ENCODE data around the gene FAM151A. TPM values are rescaled to one million over a fixed set of nuclear protein-coding genes. Genes with fewer than 3 reads are reported as not detected.

The FAM151A gene
- total and polyA plus RNA-seq, 2 experiments from 2014 or later = 0.18 to 0.21 TPM

DNA sequence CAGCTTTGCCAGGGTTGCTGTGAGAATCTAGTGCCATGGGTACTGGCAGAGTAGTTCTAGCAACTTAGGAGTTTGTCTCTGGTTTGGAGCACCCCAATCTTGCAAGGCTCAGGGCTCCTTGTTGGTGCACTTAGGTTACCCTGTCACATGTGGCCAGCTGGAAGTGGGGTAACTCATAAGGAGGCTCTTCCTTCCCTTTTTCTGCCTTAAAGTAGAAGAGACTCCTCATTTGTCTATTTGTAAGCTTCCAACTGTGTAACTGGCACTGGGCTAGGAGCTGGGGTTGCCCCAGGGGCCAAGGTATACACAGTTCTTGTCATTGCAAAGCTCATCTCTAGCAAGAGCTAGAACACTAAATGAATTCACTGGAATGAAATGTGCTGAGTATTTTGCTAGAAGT lies 28.8 kb upstream of the FAM151A start:
- no peaks in the 10 kb centered on the region for H3K36me3 ChIP-seq
- DNase-seq (ENCODE audit: low read depth in 1 of 2, low spot score in 1 of 2) = no peak
- H3K9me3 ChIP-seq (ENCODE audit: low read depth) = no peaks in the 10 kb centered on the region
- no peak overlapping the region for H3K27ac ChIP-seq
- TF ChIP-seq, protein P1, sequence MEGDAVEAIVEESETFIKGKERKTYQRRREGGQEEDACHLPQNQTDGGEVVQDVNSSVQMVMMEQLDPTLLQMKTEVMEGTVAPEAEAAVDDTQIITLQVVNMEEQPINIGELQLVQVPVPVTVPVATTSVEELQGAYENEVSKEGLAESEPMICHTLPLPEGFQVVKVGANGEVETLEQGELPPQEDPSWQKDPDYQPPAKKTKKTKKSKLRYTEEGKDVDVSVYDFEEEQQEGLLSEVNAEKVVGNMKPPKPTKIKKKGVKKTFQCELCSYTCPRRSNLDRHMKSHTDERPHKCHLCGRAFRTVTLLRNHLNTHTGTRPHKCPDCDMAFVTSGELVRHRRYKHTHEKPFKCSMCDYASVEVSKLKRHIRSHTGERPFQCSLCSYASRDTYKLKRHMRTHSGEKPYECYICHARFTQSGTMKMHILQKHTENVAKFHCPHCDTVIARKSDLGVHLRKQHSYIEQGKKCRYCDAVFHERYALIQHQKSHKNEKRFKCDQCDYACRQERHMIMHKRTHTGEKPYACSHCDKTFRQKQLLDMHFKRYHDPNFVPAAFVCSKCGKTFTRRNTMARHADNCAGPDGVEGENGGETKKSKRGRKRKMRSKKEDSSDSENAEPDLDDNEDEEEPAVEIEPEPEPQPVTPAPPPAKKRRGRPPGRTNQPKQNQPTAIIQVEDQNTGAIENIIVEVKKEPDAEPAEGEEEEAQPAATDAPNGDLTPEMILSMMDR (IDR thresholded peaks at IDR 0.05; ENCODE audit: low read depth, low read length) = no peak
- no peaks in the 10 kb centered on the region for H3K27me3 ChIP-seq
- H3K4me3 ChIP-seq = no peak overlapping the region
- no peaks in the 10 kb centered on the region for H3K4me1 ChIP-seq (ENCODE audit: low read depth)

DNA sequence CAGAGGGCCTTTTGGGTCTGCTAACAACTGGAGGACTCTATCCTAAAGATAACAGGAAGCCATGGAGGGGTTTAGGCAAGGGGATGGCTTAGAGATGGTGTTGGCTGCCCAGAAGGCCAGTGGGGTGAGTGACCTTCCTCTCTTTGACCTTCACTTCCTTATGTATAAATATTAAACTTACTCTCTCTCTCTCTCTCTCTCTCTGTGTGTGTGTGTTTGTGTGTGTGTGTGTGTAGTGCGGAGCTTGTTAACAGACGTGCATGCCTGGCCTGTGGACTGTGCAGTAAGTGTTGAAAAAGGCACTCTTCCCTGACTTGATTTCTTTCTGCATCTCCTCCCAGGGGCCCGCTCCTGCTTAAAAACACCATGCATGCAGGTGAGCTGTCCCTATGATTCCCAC lies 28.3 kb upstream of the FAM151A start:
- no peaks in the 10 kb centered on the region for H3K36me3 ChIP-seq
- TF ChIP-seq, protein P1 (IDR thresholded peaks at IDR 0.05; ENCODE audit: low read depth, low read length) = no peak
- no peak overlapping the region for H3K4me3 ChIP-seq
- H3K27me3 ChIP-seq = no peaks in the 10 kb centered on the region
- no peaks in the 10 kb centered on the region for H3K4me1 ChIP-seq (ENCODE audit: low read depth)
- H3K27ac ChIP-seq = no peak overlapping the region
- H3K9me3 ChIP-seq (ENCODE audit: low read depth) = no peaks in the 10 kb centered on the region
- no peak for DNase-seq (ENCODE audit: low read depth in 1 of 2, low spot score in 1 of 2)

DNA sequence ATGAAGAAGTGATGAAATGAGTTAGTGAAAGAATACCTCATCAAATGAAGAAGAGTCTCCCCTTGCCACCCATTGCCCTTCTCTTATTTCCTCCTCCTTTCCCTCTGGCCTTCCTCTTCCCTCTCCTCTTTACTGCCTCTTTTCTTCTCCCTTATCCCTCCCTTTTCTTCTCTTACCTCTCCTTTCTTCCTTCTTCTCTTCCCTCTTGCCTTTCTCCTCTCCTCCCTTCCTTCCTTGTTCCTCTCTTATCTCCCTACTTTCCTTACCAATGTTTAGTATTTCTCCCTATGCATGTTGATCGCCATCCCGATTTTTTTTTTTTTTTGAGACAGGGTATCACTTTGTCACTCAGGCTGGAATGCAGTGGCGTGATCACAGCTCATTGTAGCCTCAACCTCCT lies 27.1 kb upstream of the FAM151A start:
- Histone ChIP-seq H3K4me1 (ENCODE audit: low read depth) (no peaks in the 10 kb centered on the region), H3K4me3 (no peak overlapping the region), H3K27me3 (no peaks in the 10 kb centered on the region), H3K27ac (no peak overlapping the region), H3K9me3 (ENCODE audit: low read depth) (no peaks in the 10 kb centered on the region), H3K36me3 (no peaks in the 10 kb centered on the region)
- no peak for DNase-seq (ENCODE audit: low read depth in 1 of 2, low spot score in 1 of 2)
- TF ChIP-seq, protein P1 (IDR thresholded peaks at IDR 0.05; ENCODE audit: low read depth, low read length) = no peak

DNA sequence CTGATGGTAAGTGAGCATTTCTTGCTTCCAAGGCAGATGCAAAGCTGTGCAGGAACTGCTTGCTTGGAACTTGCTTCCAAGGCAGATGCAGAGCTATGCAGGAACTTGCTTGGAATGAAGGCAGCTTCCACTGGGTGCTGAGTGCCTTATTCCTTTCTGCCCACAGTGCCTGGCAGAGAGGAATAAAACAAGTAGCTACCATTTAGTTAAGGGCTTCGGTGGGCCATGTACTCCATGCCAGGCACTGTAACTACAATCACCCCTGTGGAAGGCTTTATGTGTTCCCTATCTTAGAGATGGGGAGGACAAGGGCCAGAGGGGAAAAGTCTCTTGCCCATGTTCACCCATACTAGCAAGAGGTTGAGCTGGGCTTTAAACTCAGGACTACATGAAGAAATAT lies 26.6 kb upstream of the FAM151A start:
- H3K36me3 ChIP-seq = no peaks in the 10 kb centered on the region
- no peaks in the 10 kb centered on the region for H3K9me3 ChIP-seq (ENCODE audit: low read depth)
- no peak for DNase-seq (ENCODE audit: low read depth in 1 of 2, low spot score in 1 of 2)
- H3K4me1 ChIP-seq (ENCODE audit: low read depth) = no peaks in the 10 kb centered on the region
- no peaks in the 10 kb centered on the region for H3K27me3 ChIP-seq
- TF ChIP-seq, protein P1 (IDR thresholded peaks at IDR 0.05; ENCODE audit: low read depth, low read length) = no peak
- no peak overlapping the region for H3K4me3 ChIP-seq
- H3K27ac ChIP-seq = no peak overlapping the region

DNA sequence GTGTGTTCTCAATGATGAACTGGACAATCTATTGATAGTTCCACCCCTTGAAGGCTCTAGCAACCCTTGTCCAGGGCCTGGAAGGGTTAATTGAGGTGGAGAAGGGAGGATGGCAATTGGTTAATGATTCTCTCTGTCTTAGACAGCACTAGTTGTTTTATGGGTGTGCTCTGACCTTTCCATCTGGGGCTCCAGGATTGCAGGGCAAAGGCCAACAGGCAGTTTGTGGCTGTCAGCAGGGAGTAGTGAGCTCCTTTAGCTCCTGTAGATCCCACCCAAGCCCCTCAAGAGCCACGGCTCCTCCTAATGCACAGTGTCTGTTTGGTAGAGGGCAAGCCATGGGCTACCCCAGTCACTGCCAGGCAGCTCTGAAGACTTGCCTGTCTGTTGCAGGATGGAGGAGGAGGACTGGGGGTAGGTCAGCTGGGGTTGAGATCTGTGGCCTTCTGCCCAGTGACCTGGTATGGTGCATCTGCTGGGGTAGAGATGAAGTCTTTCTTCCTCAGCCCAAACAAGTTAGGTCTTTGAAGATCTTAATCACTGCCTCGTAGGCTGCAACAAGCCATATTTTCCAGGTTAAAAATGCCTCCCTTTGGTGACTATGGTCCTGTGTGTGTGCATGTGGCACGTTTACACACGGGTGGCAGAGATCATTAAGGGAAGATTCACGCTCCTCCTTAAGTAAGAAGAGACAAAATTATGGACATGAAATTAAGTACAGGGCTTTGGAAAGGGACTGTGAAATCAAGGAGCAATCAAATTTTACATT lies 26.0 kb upstream of the FAM151A start:
- no peaks in the 10 kb centered on the region for H3K4me1 ChIP-seq (ENCODE audit: low read depth)
- no peaks in the 10 kb centered on the region for H3K9me3 ChIP-seq (ENCODE audit: low read depth)
- no peaks in the 10 kb centered on the region for H3K27me3 ChIP-seq
- TF ChIP-seq, protein P1 (IDR thresholded peaks at IDR 0.05; ENCODE audit: low read depth, low read length) = no peak
- H3K4me3 ChIP-seq = no peak overlapping the region
- no peaks in the 10 kb centered on the region for H3K36me3 ChIP-seq
- no peak overlapping the region for H3K27ac ChIP-seq
- DNase-seq (ENCODE audit: low read depth in 1 of 2, low spot score in 1 of 2) = no peak
